ENCODE results near the gene FHDC1.

The FHDC1 gene

GRCh38 chr4:152957437-152958171 lies 21.5 kb downstream of the FHDC1 start:
- DNase-seq (ENCODE audit: low spot score), result no peak

- DNase-seq (ENCODE audit: low spot score), result no peak
Measured at GRCh38 chr4:152959080-152959479, 23.0 kb downstream of the FHDC1 start.

- DNase-seq (ENCODE audit: low spot score), result no peak
Measured at GRCh38 chr4:152960082-152960481, 24.0 kb downstream of the FHDC1 start.

GRCh38 chr4:152961014-152961772 lies 25.1 kb downstream of the FHDC1 start:
- no peak for DNase-seq (ENCODE audit: low spot score)

GRCh38 chr4:152961773-152962115 lies 25.6 kb downstream of the FHDC1 start:
- no peak for DNase-seq (ENCODE audit: low spot score)

GRCh38 chr4:152962150-152962549 lies 26.0 kb downstream of the FHDC1 start:
- no peak for DNase-seq (ENCODE audit: low spot score)

- no peak for DNase-seq (ENCODE audit: low spot score)
Measured at GRCh38 chr4:152964335-152964734, 28.2 kb downstream of the FHDC1 start.

GRCh38 chr4:152965611-152966010 lies 29.5 kb downstream of the FHDC1 start:
- no peak for DNase-seq (ENCODE audit: low spot score)

- DNase-seq (ENCODE audit: low spot score), result no peak
Measured at GRCh38 chr4:152967907-152968306, 31.8 kb downstream of the FHDC1 start.

- DNase-seq (ENCODE audit: low spot score), result peak; percentile 42
Measured at GRCh38 chr4:152968806-152969394, 32.8 kb downstream of the FHDC1 start.

- DNase-seq (ENCODE audit: low spot score), result no peak
Measured at GRCh38 chr4:152970102-152970820, 34.1 kb downstream of the FHDC1 start.

GRCh38 chr4:152971053-152971452 lies 34.9 kb downstream of the FHDC1 start:
- no peak for DNase-seq (ENCODE audit: low spot score)

- no peak for DNase-seq (ENCODE audit: low spot score)
Measured at GRCh38 chr4:152972821-152973628, 36.9 kb downstream of the FHDC1 start.

- no peak for DNase-seq (ENCODE audit: low spot score)
Measured at GRCh38 chr4:152973629-152974467, 37.7 kb downstream of the FHDC1 start.

- no peak for DNase-seq (ENCODE audit: low spot score)
Measured at GRCh38 chr4:152974468-152975379, 38.6 kb downstream of the FHDC1 start.

- DNase-seq (ENCODE audit: low spot score), result no peak
Measured at GRCh38 chr4:152975380-152976211, 39.5 kb downstream of the FHDC1 start.

- no peak for DNase-seq (ENCODE audit: low spot score)
Measured at GRCh38 chr4:152976212-152976761, 40.2 kb downstream of the FHDC1 start.

GRCh38 chr4:152979731-152980330 lies 43.7 kb downstream of the FHDC1 start:
- DNase-seq (ENCODE audit: low spot score), result no peak
